H9 (cell line): ENCODE results near the gene CFAP61. TPM values are rescaled to one million over a fixed set of nuclear protein-coding genes. Genes with fewer than 3 reads are reported as not detected.

Experiments
- DNase-seq: peaks from one replicate; pipeline ENCODE4 v3.0.0-alpha.2; 2017
- H2AFZ ChIP-seq: one replicate; pipeline ENCODE4 v1.6.1; 2013; ENCODE audit warnings: mild to moderate bottlenecking, low read length, control low read depth, moderate library complexity
- H2AK5ac ChIP-seq: 2 replicates; pipeline ENCODE4 v1.6.1; 2013; ENCODE audit warnings: low read length, control low read depth, mixed read lengths; ENCODE audit not compliant: insufficient read length
- H2BK120ac ChIP-seq: one replicate; pipeline ENCODE4 v1.6.1; 2013; ENCODE audit warnings: low read depth, mild to moderate bottlenecking, low read length, control low read depth, inconsistent platforms; ENCODE audit not compliant: poor library complexity, severe bottlenecking
- H2BK12ac ChIP-seq: 2 replicates; pipeline ENCODE4 v1.6.1; 2013; ENCODE audit warnings: low read length, control low read depth, mixed read lengths, low read depth; ENCODE audit not compliant: insufficient read length
- H2BK15ac ChIP-seq: 2 replicates; pipeline ENCODE4 v1.6.1; 2013; ENCODE audit warnings: low read depth, low read length, control low read depth
- H2BK20ac ChIP-seq: one replicate; pipeline ENCODE4 v1.6.1; 2013; ENCODE audit warnings: low read depth, mild to moderate bottlenecking, low read length, control low read depth, inconsistent platforms; ENCODE audit not compliant: poor library complexity, severe bottlenecking
- H2BK5ac ChIP-seq: 2 replicates; pipeline ENCODE4 v1.6.1; 2013; ENCODE audit warnings: low read length, control low read depth, mixed read lengths; ENCODE audit not compliant: insufficient read length
- H3K14ac ChIP-seq: 2 replicates; pipeline ENCODE4 v1.6.1; 2013; ENCODE audit warnings: low read length, control low read depth; ENCODE audit not compliant: insufficient read depth
- H3K18ac ChIP-seq: 2 replicates; pipeline ENCODE4 v1.6.1; 2013; ENCODE audit warnings: low read depth, mild to moderate bottlenecking, mixed read lengths, low read length, control low read depth; ENCODE audit not compliant: insufficient read length
- H3K23ac ChIP-seq: 2 replicates; pipeline ENCODE4 v1.6.1; 2013; ENCODE audit warnings: low read length, control low read depth, mixed read lengths, low read depth; ENCODE audit not compliant: insufficient read length
- H3K23me2 ChIP-seq: 2 replicates; pipeline ENCODE4 v1.6.1; 2013; ENCODE audit warnings: low read depth, mild to moderate bottlenecking, mixed read lengths, low read length, control low read depth; ENCODE audit not compliant: insufficient read length, poor library complexity, severe bottlenecking
- H3K27ac ChIP-seq: 2 replicates; pipeline ENCODE4 v1.5.1; 2013; ENCODE audit warnings: low read length, control low read depth, mixed read lengths, low read depth; ENCODE audit not compliant: insufficient read length
- H3K27me3 ChIP-seq: 2 replicates; pipeline ENCODE4 v1.6.1; 2013; ENCODE audit warnings: low read length, control low read depth, inconsistent platforms; ENCODE audit not compliant: insufficient read depth
- H3K4ac ChIP-seq: 2 replicates; pipeline ENCODE4 v1.6.1; 2013; ENCODE audit warnings: low read depth, mild to moderate bottlenecking, control low read depth, inconsistent platforms, low read length, moderate library complexity
- H3K4me1 ChIP-seq: 2 replicates; pipeline ENCODE4 v1.6.1; 2013; ENCODE audit warnings: low read length, control low read depth, inconsistent platforms; ENCODE audit not compliant: insufficient read depth
- H3K4me2 ChIP-seq: 2 replicates; pipeline ENCODE4 v1.6.1; 2013; ENCODE audit warnings: low read length, control low read depth, mixed read lengths; ENCODE audit not compliant: insufficient read length, insufficient read depth
- H3K56ac ChIP-seq: 2 replicates; pipeline ENCODE4 v1.6.1; 2013; ENCODE audit warnings: low read depth, mild to moderate bottlenecking, mixed read lengths, low read length, control low read depth; ENCODE audit not compliant: insufficient read length
- H3K79me1 ChIP-seq: 2 replicates; pipeline ENCODE4 v1.6.1; 2013; ENCODE audit warnings: low read depth, mild to moderate bottlenecking, moderate library complexity, low read length, control low read depth, inconsistent platforms; ENCODE audit not compliant: insufficient read depth, poor library complexity, severe bottlenecking
- H3K79me2 ChIP-seq: 2 replicates; pipeline ENCODE4 v1.6.1; 2013; ENCODE audit warnings: low read length, control low read depth, inconsistent platforms; ENCODE audit not compliant: insufficient read depth
- H3K9ac ChIP-seq: 2 replicates; pipeline ENCODE4 v1.6.1; 2013; ENCODE audit warnings: low read length, control low read depth, mixed read lengths; ENCODE audit not compliant: insufficient read length; ENCODE audit errors: extremely low read depth
- H3K9me3 ChIP-seq: one replicate; pipeline ENCODE4 v1.6.1; 2013; ENCODE audit warnings: low read depth, low read length, inconsistent platforms; ENCODE audit not compliant: control insufficient read depth
- H3T11ph ChIP-seq: one replicate; pipeline ENCODE4 v1.6.1; 2013; ENCODE audit warnings: mild to moderate bottlenecking, low read length, control low read depth, inconsistent platforms
- H4K20me1 ChIP-seq: one replicate; pipeline ENCODE4 v1.6.1; 2013; ENCODE audit not compliant: control insufficient read depth, insufficient read length, insufficient read depth
- H4K5ac ChIP-seq: 2 replicates; pipeline ENCODE4 v1.6.1; 2013; ENCODE audit warnings: low read depth, mild to moderate bottlenecking, mixed read lengths, low read length, control low read depth; ENCODE audit not compliant: insufficient read length
- H4K8ac ChIP-seq: replicated peaks from 2 replicates; pipeline ENCODE4 v1.6.1; 2013; ENCODE audit warnings: low read length, control low read depth, mixed read lengths, low read depth; ENCODE audit not compliant: insufficient read length
- H4K91ac ChIP-seq: 2 replicates; pipeline ENCODE4 v1.6.1; 2013; ENCODE audit warnings: low read depth, mild to moderate bottlenecking, moderate library complexity, mixed read lengths, low read length, control low read depth; ENCODE audit not compliant: insufficient read length
- H3K27ac Mint-ChIP-seq, 3 experiments: 2 replicates in 2 of 3; 3 replicates in 1 of 3; pipeline ENCODE4 v1.8.0; 2020 to 2021; ENCODE audit warnings: mixed read lengths in 3 of 3, mild to moderate bottlenecking in 1 of 3, moderate library complexity in 1 of 3
- H3K27me3 Mint-ChIP-seq: 2 replicates; pipeline ENCODE4 v1.8.0; 2021; ENCODE audit warnings: low read depth, mild to moderate bottlenecking, moderate library complexity, mixed read lengths
- H3K36me3 Mint-ChIP-seq, 3 experiments: 2 replicates in 2 of 3; 3 replicates in 1 of 3; pipeline ENCODE4 v1.8.0; 2020 to 2021; ENCODE audit warnings: low read depth in 3 of 3, mixed read lengths in 3 of 3; ENCODE audit not compliant: insufficient read depth in 1 of 3
- H3K4me1 Mint-ChIP-seq, 2 experiments: 2 replicates each; pipeline ENCODE4 v1.8.0; 2020; ENCODE audit warnings: mixed read lengths in 2 of 2
- H3K4me3 Mint-ChIP-seq, 2 experiments: 2 replicates in 1 of 2; 3 replicates in 1 of 2; pipeline ENCODE4 v1.8.0; 2020 to 2021; ENCODE audit warnings: mild to moderate bottlenecking in 2 of 2, mixed read lengths in 2 of 2, moderate library complexity in 1 of 2
- H3K9me3 Mint-ChIP-seq, 2 experiments: 2 replicates in 1 of 2; 3 replicates in 1 of 2; pipeline ENCODE4 v1.8.0; 2020; ENCODE audit warnings: mild to moderate bottlenecking in 2 of 2, mixed read lengths in 2 of 2, moderate library complexity in 1 of 2
- WGBS: extraction: QIAGEN DNeasy Blood & Tissue Kit; methylation state at CpG from one replicate; pipeline ENCODE4 v1.1.7; 2013; ENCODE audit warnings: missing lambda C conversion rate, low lambda C conversion rate, mixed read lengths; ENCODE audit not compliant: insufficient read length; ENCODE audit errors: extremely low coverage; 5-methylcytosine and 5-hydroxymethylcytosine counted together
- total RNA-seq: library from RNA; stranded (reverse); gene quantifications from 2 replicates; pipeline ENCODE4 v1.2.1, GENCODE V29; 2021
- TF ChIP-seq, protein P1 (sequence below): fragments of 200-600 bp; sonication (generic); conservative IDR thresholded peaks from 3 replicates; pipeline ENCODE4 v1.8.0; 2021; ENCODE audit warnings: antibody characterized with exemption, mild to moderate bottlenecking

CFAP61 gene
- total RNA-seq, 1 experiment from 2014 or later, result 0.44 TPM

DNA sequence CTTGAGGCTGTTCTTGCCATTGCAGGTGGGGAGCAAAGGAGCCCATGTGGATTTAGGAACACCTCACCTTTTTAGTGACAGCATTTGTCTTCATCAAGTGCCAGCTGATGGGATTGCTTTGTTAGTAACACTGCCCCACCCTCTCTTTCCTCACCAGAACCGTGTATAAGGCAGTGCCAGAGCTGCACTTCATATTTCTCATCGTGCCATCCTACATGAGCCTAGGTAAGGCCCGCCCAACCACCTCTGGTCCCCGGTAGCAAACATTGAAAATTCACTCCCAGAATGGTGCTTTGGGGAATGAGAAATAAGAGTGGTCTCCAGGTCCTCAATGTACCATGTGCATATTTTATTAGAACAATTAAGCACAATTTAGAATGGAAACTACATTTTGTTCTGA lies 22.7 kb downstream of the CFAP61 start:
- Mint-ChIP-seq H3K36me3 (no peaks in the 10 kb centered on the region), H3K4me3 (no peak overlapping the region), H3K9me3 (no peaks in the 10 kb centered on the region), H3K27me3 (peaks cover 2% of the 10 kb centered on the region), H3K4me1 (peaks cover 22 to 23% of the 10 kb centered on the region in 2 experiments), H3K27ac (no peak overlapping the region)
- no peak overlapping the region for H2AFZ ChIP-seq
- no peak overlapping the region for H4K5ac ChIP-seq
- H2BK20ac ChIP-seq, result no peak overlapping the region
- H3K4me1 ChIP-seq, result peaks cover 5% of the 10 kb centered on the region; the same call in 1 of the 2 replicates
- H2BK15ac ChIP-seq, result no peak overlapping the region
- H3K27ac ChIP-seq, result no peak overlapping the region
- H3K23me2 ChIP-seq, result no peaks in the 10 kb centered on the region
- no peak overlapping the region for H3K23ac ChIP-seq
- H3K79me1 ChIP-seq, result no peaks in the 10 kb centered on the region
- H3K9ac ChIP-seq, result no peak overlapping the region
- no peak overlapping the region for H2BK120ac ChIP-seq
- H2AK5ac ChIP-seq, result no peak overlapping the region
- H3K56ac ChIP-seq, result no peak overlapping the region
- no peak overlapping the region for H3T11ph ChIP-seq
- no peak overlapping the region for H2BK5ac ChIP-seq
- no peak overlapping the region for H3K18ac ChIP-seq
- H3K4ac ChIP-seq, result no peak overlapping the region
- H4K8ac ChIP-seq, result no peak overlapping the region
- no peaks in the 10 kb centered on the region for H4K20me1 ChIP-seq
- WGBS, result no CpG with 5 or more reads among the region's 4 CpGs
- no peak overlapping the region for H2BK12ac ChIP-seq
- TF ChIP-seq, protein P1, sequence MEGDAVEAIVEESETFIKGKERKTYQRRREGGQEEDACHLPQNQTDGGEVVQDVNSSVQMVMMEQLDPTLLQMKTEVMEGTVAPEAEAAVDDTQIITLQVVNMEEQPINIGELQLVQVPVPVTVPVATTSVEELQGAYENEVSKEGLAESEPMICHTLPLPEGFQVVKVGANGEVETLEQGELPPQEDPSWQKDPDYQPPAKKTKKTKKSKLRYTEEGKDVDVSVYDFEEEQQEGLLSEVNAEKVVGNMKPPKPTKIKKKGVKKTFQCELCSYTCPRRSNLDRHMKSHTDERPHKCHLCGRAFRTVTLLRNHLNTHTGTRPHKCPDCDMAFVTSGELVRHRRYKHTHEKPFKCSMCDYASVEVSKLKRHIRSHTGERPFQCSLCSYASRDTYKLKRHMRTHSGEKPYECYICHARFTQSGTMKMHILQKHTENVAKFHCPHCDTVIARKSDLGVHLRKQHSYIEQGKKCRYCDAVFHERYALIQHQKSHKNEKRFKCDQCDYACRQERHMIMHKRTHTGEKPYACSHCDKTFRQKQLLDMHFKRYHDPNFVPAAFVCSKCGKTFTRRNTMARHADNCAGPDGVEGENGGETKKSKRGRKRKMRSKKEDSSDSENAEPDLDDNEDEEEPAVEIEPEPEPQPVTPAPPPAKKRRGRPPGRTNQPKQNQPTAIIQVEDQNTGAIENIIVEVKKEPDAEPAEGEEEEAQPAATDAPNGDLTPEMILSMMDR, result no peak
- DNase-seq, result no peak
- no peak overlapping the region for H4K91ac ChIP-seq
- H3K27me3 ChIP-seq, result no peaks in the 10 kb centered on the region; the same call in 1 of the 2 replicates
- no peak overlapping the region for H3K4me2 ChIP-seq
- H3K9me3 ChIP-seq, result no peaks in the 10 kb centered on the region
- H3K14ac ChIP-seq, result no peak overlapping the region
- H3K79me2 ChIP-seq, result no peaks in the 10 kb centered on the region
